HG03159 (cell line): ENCODE results near the gene PTPRT.

ENCODE experiments used
- ATAC-seq: cut with Tn5 transposase; IDR thresholded peaks from one replicate; pipeline ENCODE4 v1.9.1; 2021; ENCODE audit warnings: mild to moderate bottlenecking, moderate library complexity; ENCODE audit not compliant: unreplicated experiment

Gene PTPRT

DNA sequence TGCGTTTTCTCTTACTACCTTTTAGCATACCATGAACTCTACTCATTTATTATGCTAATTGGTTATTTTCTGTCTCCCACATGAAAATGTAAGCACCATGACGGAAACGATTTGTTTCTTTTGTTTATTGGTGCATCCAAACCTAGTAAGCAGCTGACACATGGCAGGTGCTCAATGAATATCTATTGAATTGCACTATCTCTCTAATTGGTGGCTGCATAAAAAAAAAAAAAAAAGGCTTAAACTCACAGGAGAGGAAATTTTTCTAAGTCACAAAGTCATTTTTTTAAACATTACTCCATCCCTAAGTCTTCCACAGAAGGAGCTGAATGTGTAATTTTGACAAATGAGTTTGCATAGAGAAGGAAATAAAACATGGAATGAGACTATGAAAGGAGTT lies 608.4 kb downstream of the PTPRT start:
- ATAC-seq: no peak

DNA sequence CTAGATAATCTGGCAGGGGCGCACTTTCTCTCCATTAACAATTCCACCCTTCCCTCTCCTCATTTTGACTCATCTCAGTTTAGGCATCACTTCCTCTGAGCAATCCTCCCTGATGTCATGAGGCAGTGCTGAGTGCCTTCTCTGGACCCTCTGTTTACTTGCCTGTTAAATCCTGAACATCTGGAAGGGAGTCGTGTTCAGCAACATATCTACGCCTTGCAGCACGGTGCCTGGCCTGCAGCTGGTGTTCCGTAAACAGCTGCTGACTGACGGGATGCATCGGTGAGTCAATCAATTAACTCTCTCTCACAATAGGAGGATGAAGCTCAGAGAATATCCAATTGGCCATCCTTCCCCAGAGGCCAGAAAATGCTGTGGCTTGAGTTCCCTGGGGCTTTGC lies 613.5 kb downstream of the PTPRT start:
- no peak for ATAC-seq

DNA sequence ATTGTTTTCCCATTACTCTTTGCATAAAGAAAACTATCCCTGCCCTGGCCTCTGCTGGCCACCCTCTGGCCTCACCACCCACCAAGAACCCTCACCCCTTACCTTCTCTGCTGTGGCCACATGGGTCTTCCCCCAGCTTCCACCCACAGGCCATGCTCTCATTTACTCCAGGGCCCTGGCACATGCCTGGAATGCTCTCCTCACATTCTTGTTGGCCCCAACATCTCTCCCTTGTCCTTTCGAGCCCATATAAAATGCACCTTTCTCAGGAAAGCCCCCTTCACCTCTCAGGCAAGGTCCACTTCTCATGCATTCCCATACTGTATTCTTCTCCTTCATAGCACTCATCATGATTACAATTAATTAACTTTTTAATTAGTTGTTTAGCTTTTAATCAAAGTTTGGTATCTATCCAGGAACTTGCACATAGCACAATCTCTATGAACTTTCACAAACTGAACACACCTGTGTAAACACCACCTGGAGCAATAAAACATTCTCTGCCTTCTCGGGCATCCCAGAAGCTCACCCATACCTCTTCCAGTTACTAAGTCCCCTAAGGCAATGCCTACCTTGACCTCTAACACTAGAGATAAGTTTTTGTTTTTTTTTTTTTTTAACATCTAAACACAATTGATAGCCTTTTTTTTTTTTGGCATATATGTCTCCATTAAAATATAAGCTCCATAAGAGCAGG lies 617.2 kb downstream of the PTPRT start:
- no peak for ATAC-seq

DNA sequence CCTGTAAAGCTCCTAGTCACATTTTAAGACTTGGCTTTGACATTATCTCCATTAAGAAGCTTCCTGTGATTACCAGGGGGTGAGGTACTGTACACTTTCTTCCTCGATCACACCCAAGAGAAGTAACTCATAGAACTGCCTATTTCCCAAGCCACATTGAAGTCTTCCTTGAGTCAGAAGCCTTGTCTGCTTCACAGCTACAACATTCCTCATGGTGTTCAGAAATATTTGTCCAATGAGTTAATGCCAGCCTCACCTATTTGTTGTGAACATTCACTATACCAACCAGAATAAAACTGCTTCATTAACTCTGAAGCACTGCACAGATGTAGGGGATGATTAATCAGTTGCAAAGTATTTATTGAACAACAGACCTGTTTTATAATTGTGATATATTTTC lies 622.3 kb downstream of the PTPRT start:
- no peak for ATAC-seq

DNA sequence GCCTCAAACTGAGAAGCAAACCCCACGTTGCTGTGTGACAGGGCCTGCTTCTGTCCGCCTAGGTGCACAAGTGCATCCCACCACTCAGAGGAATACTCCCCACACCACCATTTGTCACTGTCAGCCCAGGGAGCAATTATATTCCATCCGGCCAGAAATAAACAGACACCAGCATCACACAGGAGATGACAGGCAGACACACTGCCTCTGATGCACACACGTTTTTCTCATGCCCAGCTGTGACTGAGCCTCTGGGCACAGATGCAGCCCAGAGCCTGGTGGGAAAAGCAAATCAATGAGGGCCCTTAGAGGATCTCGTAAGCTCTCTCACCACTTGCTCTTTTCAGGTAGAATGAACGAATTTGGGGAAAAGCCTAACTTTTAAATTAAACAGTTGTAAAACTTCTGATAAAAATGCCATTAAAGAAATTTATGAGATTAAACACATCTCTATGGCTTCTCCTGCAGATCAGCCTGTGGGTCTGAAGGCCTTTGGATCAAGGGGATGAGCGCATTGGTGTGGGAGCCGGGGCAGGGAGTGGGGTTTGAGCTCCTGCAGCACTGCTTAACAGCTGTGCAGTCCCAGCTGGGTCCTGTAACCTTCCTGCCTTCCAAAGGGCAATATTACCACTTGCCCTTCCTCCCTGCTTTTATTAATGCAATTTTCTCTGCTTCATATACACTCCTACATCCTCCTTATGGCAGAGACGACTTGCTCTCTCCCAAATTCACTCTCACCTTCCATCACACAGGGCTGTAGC lies 624.3 kb downstream of the PTPRT start:
- ATAC-seq: no peak

DNA sequence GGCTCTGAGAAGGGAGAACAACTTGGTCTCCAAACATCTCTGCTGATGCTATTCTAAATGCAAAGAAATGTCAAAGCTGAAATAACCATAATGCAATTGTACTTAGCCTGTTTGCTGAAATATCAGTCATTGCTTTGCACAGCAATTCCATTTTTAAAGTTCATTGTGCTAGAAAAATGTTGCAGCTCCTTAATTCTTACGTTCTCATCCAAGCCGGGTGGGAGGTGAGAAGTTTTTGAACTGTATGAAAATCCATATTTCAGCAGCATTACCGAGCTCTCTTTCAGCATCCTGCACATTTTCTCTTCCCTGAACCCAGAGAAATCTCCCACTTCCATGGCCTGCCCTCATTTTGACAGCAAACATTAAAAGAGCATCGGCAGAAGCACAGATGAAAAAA lies 630.0 kb downstream of the PTPRT start:
- no peak for ATAC-seq

DNA sequence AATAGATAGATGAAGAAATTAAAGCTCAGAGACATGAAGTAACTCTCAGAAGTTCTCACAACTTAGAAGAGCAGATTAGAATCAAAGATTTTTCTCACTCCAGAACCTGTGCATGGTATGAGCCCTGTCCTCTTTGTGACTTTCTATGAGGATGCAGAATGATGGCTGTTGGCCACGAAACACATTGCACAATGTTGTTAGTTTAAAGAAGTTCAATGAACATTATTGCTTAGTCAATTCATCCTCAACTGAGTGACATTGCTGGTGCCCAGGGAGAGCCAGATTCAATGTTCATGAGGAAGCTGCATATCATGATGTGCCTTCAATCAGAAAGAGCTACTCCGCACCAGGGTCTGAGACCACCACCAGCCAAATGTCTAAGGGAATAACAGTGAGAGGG lies 633.1 kb downstream of the PTPRT start:
- ATAC-seq: no peak

DNA sequence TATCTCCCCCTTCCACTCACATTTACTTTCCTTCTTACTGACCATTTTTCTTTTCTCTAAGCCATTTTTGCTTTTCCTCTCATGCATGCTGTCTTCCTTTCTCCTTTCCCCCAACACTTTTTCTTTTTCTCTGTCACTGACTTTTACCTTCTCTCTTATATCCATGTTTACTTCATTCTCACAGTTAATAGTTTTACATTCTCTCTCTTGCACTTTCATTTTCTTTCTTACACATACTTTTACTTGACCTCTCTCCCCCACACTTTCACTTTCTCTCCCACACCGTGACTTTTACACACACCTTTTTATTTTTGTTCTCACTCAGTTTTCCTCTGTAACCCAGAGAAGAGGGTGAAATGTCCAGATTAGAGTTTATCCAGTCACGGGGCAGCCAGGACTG lies 636.3 kb downstream of the PTPRT start:
- no peak for ATAC-seq

DNA sequence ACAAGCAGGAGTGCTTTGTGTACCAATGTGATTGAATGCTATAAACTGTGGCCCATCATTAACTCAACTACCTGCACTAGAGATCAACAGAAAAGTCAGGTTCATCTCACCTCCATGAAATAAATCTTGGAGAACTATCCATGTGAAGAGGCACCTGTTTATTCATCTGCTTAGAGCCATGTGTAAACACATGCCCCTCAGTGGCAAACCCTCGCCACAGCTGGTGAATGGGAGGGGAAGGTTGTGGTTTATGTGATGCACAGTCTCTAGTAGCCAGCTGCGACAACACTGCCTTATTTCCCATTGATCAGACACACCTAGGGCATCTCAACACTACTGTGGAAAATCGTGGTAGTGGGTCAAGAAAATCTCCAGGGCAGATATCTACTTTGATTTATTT lies 640.2 kb downstream of the PTPRT start:
- no peak for ATAC-seq

DNA sequence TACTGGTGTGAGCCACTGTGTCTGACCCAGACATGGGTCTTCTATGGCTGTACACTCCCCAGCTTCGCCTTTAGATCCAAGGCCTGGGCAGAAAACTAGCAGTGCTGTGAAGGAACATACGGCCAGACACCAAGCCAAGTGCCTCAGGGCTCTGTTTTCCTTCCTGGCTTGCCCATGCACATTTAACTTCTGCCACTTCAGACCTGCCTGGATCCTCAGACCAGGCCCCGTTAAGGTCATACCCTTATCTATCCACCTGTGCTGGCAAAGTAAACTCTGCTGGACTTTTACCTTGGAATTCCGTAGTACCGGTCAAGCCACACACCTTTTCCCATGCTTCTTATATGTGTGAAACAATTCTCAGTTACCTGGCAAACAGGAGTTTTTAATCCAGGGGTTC lies 644.8 kb downstream of the PTPRT start:
- no peak for ATAC-seq

DNA sequence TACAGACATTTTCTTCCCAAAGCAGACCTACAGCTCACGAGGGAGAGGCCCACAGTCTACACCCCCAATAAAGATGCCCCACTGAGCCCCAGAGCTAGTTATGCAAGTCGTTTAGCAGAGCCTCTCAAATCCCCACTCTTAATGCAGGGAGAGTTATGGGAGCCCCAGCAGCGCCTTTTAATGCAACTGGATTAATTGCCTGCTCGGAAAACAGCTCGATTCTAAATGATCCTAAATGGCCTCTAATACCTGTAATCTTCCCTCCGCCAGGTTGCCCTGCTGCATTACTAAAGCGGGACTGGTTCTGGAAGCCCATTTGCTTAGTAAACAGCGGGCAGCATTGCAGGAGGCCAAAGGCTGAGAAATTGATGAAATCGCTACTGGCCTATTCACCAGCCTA lies 656.9 kb downstream of the PTPRT start:
- ATAC-seq: no peak

DNA sequence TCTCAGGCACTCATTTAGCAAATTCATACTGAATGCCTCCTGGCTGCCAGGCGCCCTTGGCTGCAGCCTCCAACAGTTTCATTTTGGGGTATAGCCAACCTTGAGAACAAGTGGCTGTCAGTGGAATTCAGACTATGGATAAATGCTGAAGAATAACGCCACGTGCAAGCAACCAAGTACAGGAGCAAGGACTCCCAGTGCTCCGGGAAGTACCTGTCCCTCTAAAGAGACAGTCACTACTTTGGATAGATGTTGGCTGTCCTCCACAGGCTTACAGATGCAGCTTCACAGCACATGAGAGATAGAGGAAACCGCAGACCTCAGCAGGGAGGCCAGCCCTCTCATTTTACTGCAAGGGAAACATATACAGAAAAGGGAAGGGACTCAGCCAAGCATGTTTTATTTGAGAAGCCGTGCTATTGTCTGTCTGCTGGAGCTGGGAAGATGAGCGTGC lies 658.2 kb downstream of the PTPRT start:
- no peak for ATAC-seq

DNA sequence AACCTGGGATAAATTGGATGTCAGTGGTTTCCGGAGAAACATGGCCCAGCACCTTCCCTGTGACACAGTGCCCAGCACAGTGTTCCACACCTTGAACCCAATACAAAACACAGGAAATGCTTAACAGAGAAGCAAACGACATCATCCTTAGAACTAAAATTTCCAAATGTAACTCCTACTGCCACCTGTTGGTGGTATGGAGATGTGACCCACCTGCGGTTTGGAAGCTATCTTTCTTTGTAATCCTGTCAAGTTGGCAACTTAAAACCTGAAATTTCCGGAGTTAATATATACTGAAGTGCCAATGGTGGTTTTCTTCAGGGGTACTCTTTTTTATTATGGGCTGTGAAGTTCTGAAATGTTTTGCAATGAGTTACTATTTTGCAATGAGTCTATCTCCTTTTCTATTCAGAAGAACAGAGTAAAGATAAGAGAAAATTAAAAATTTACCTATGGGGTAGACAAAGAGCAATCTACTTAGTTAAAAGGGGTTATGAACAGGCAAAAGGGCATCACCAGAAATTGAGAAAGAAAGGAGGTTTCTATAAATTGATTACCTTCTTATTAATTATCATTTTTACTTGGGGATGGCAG lies 658.8 kb downstream of the PTPRT start:
- ATAC-seq: no peak

DNA sequence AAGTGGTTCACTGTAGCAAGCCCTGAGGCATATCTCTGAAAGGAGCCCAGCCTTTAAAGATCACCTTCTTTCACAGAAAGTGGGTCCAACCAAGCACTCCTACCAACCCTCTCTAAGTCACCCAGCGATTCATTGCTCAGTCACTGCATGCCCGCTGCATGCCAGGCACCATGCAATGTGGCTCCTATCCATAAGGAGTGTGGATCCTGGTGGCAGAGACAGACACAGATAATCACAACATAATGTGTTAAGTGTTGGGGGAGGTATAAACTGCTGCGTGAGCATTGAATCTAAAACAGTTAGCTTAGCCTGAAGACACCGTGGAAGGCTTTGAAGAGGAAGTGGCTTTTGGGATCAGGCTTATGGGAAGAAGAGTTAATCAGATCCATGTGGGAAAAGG lies 659.5 kb downstream of the PTPRT start:
- ATAC-seq: no peak

DNA sequence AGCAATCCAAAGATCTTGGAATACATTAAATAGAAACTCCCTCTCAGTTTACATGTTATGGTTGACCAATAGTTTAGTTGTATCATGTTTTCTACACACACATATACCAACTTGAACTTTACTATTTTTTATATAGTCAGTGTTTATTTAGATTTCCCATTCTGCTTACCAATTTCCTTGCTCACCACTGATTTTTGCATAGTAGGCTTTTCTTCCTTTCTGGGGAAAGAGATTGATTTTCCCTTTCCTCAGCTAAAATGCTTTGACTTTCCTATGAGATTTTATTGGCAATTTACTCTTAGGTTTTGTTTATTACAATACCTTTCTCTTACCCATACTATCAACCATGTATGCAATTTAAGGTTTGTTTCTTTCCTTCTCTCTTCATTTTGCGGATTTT lies 665.6 kb downstream of the PTPRT start:
- no peak for ATAC-seq

DNA sequence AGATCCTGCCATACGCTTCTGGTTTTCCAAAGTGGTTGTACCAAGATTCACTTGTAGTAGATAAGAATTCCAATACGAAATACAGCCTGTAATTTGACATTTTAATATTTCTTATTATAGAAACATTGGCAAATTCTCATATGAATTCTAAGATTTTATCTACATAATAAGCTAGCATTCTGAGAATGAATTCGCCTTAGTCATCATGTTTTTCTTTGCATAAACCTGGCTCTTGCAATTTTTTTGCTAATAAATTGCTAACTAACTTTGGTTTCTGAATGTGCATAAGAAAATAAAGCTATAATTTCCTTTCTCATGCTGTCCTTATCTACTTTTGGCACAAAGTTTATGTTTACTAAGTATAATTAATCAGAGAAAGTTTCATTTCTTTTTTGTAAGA lies 673.0 kb downstream of the PTPRT start:
- ATAC-seq: no peak

DNA sequence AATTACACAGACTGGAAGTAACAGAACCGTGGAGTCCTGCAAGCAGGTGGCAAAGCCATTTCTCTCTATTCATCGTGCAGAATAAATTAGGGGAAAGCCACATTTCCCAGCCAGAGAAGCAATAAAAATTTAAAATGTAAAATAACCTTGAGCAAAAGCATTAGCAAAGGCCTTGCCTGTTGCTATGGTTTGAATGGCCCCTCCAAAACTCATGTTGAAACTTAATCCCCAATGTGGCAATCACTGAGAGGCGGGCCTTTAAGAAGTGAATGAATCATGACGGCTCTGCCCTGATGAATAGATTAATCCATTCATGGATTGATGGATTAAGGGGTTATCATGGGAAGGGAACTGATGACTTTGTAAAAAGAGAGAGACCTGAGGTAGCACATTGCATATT lies 679.0 kb downstream of the PTPRT start:
- no peak for ATAC-seq

DNA sequence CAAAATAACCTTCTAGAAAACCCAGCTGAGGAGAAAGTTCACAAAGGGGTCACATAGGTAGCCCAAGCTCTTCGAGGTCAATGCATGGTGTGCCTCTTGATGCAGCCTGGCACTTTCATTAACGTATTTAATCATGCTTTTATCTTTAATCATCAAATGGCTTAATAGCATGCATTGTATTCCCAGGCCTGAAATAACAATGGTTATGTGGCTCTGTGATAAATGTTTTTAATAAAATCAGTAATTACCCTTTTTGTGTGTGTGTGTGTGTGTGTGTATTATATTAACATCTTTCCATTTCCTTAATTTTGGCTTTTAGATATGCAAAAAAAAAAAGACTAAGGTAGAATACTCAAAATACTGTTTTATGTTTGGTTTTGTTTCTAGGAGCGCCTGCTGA lies 681.8 kb downstream of the PTPRT start:
- no peak for ATAC-seq

DNA sequence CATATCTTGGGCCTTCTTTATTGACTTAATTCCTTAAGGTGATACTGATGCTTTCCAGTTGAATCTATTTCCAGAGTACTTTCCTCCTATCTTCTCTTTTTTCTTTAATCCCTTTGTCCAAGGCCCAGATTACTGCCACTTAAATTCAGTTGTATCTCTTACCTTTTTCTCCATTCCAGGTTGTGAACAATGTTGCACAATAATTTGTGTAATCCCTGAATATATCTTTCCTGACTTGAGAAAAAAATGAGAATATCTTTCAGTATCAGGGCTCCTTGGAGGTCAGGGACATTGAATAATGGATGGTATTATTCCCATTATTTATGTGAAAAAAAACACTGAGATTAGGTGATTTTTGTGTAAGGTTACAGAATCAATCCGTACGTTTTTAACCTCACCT lies 683.3 kb downstream of the PTPRT start:
- ATAC-seq: no peak

DNA sequence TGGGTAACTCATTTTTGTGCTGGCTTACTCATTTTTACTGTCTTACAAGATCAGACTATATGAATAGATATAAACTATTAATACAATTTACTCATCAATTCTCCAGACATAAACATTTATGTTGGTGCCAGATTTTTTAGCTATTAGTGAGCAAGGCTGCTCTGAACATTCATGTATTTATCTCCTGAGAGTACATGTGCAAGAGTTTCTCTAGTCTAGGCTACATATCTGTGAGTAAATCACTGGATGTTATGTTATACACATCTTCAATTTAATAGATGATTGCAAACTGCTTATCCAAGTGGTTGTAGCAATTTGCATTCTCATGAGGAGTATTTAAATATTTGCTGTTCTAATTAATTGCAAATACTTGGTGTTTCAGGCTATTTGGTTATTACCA lies 687.1 kb downstream of the PTPRT start:
- no peak for ATAC-seq

DNA sequence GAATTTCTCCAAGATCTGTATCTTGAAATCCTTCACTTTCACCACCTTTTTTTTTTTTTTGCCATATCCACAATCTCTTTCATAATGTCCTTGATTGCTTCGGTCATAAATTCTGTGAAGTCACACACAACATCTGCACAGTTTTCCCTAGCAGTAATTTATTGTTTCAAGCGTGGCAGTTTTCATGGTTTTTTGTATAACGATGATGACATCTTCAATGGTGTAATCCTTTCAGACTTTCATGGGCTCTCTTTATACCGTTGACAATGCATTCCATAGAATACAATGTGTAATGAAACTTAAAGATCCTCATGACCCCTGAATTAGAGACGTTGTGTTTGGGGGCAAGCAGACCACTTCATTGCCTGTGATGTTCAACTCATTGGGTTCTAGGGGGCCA lies 693.1 kb downstream of the PTPRT start:
- ATAC-seq: no peak

DNA sequence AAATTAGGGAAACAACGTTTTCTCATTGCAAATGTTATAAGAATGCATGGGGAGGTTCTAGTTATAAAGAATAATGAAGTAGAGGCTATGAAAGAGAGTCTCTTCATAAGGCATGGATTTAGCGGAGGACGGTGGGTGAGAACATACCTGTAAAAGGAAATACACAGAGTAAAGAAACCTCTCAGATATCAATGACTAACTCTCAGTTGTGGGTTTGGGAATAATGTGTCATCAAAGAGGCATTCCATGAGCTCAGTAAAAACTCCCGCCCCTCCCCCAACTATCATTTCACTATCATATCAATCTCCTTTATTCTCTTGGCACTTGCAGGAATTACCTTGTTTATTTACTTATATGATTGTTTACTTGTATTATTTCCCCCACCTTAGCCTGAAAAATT lies 695.4 kb downstream of the PTPRT start:
- ATAC-seq: no peak
